Hepatocyte (in vitro differentiated cells): ENCODE data around the gene DIP2C. TPM values are rescaled to one million over a fixed set of nuclear protein-coding genes. Genes with fewer than 3 reads are reported as not detected.

Experiments used
- DNase-seq: peaks from one replicate; pipeline ENCODE4 v3.0.0-alpha.2; 2016; ENCODE audit warnings: low spot score
- H2AFZ ChIP-seq: fragments of 200-600 bp; sonication (generic); 2 replicates; pipeline ENCODE4 v1.6.0; 2016; ENCODE audit warnings: antibody characterized with exemption, mild to moderate bottlenecking
- H3K27ac ChIP-seq: fragments of 200-600 bp; sonication (generic); 2 replicates; pipeline ENCODE4 v1.5.1; 2016; ENCODE audit warnings: mild to moderate bottlenecking
- H3K27me3 ChIP-seq: fragments of 200-600 bp; sonication (generic); 2 replicates; pipeline ENCODE4 v1.6.1; 2016
- H3K36me3 ChIP-seq: fragments of 200-600 bp; sonication (generic); replicated peaks from 2 replicates; pipeline ENCODE4 v1.5.1; 2016; ENCODE audit warnings: low read depth; ENCODE audit not compliant: insufficient read depth
- H3K4me1 ChIP-seq: fragments of 200-600 bp; sonication (generic); 2 replicates; pipeline ENCODE4 v1.5.1; 2016; ENCODE audit warnings: mild to moderate bottlenecking, moderate library complexity; ENCODE audit not compliant: insufficient read depth
- H3K4me2 ChIP-seq: fragments of 200-600 bp; sonication (generic); 2 replicates; pipeline ENCODE4 v1.6.0; 2016
- H3K4me3 ChIP-seq: fragments of 200-600 bp; sonication (generic); 2 replicates; pipeline ENCODE4 v1.5.1; 2016; ENCODE audit warnings: mild to moderate bottlenecking
- H3K79me2 ChIP-seq: fragments of 200-600 bp; sonication (generic); 2 replicates; pipeline ENCODE4 v1.6.0; 2017; ENCODE audit warnings: mild to moderate bottlenecking
- H3K9me2 ChIP-seq: fragments of 200-600 bp; sonication (generic); replicated peaks from 2 replicates; pipeline ENCODE4 v1.6.0; 2017; ENCODE audit warnings: mild to moderate bottlenecking; ENCODE audit not compliant: insufficient read depth
- H3K9me3 ChIP-seq: fragments of 200-600 bp; sonication (generic); 2 replicates; pipeline ENCODE4 v1.5.1; 2016; ENCODE audit warnings: low read depth, mild to moderate bottlenecking
- H4K20me1 ChIP-seq: fragments of 200-600 bp; sonication (generic); 2 replicates; pipeline ENCODE4 v1.6.0; 2016; ENCODE audit warnings: mild to moderate bottlenecking; ENCODE audit not compliant: insufficient read depth, poor library complexity, severe bottlenecking
- CTCF ChIP-seq: fragments of 200-600 bp; sonication (generic); IDR thresholded peaks from 2 replicates; pipeline ENCODE4 v1.5.1; 2016; ENCODE audit warnings: antibody characterized with exemption, mild to moderate bottlenecking; ENCODE audit not compliant: poor library complexity
- EZH2 ChIP-seq: fragments of 200-600 bp; sonication (generic); IDR thresholded peaks from 2 replicates; pipeline ENCODE4 v1.6.1; 2016; ENCODE audit warnings: antibody characterized with exemption, mild to moderate bottlenecking, borderline replicate concordance
- EZH2phosphoT487 ChIP-seq: fragments of 200-600 bp; sonication (generic); IDR thresholded peaks from one replicate; pipeline ENCODE4 v1.6.1; 2018; ENCODE audit warnings: antibody characterized with exemption, mild to moderate bottlenecking, low read depth, moderate library complexity; ENCODE audit not compliant: unreplicated experiment, severe bottlenecking
- WGBS: methylation state at CpG from one replicate; pipeline ENCODE4 v1.1.6; 2016; ENCODE audit warnings: low lambda C conversion rate; ENCODE audit errors: missing lambda C conversion rate; 5-methylcytosine and 5-hydroxymethylcytosine counted together
- polyA plus RNA-seq: library from polyadenylated mRNA; unstranded; fragments of >200 nt; fragmentation: Nextera tagmentation; extraction: Ambion mirVana; gene quantifications from 2 replicates; pipeline ENCODE4 v1.2.1, GENCODE V29; 2016
- total RNA-seq: library from RNA; depleted of rRNA; stranded (reverse); fragments of >200 nt; gene quantifications from 2 replicates; pipeline ENCODE4 v1.2.3, GENCODE V29; 2014

DIP2C gene
- total and polyA plus RNA-seq, 2 experiments from 2014 or later: 11.1 to 12.8 TPM

- Histone ChIP-seq H3K4me3 (no peak overlapping the region), H3K4me1 (peaks cover 6% of the 10 kb centered on the region), H3K9me3 (no peaks in the 10 kb centered on the region), H4K20me1 (peaks cover 35% of the 10 kb centered on the region), H3K36me3 (no peaks in the 10 kb centered on the region), H3K27ac (no peak overlapping the region), H3K27me3 (no peaks in the 10 kb centered on the region), H3K4me2 (no peak overlapping the region), H3K79me2 (peaks cover 55% of the 10 kb centered on the region), H3K9me2 (no peaks in the 10 kb centered on the region), H2AFZ (no peak overlapping the region)
- DNase-seq: no peak
- 94% methylated on average over 32 of the region's 32 CpGs for WGBS
- TF ChIP-seq CTCF: no peak
- no peak for TF ChIP-seq EZH2
- no peak for TF ChIP-seq EZH2phosphoT487
Measured at GRCh38 chr10:506451-507354, 182.8 kb downstream of the DIP2C start.

GRCh38 chr10:505419-505818 is 184.0 kb downstream of the DIP2C start:
- no peak overlapping the region for H3K4me3 ChIP-seq
- H3K4me2 ChIP-seq: no peak overlapping the region
- no peak overlapping the region for H2AFZ ChIP-seq
- peaks cover 43% of the 10 kb centered on the region for H4K20me1 ChIP-seq
- no peaks in the 10 kb centered on the region for H3K9me3 ChIP-seq
- 87% methylated on average over 3 of the region's 3 CpGs for WGBS
- no peak overlapping the region for H3K27ac ChIP-seq
- no peaks in the 10 kb centered on the region for H3K9me2 ChIP-seq
- H3K4me1 ChIP-seq: no peaks in the 10 kb centered on the region
- no peaks in the 10 kb centered on the region for H3K27me3 ChIP-seq
- no peaks in the 10 kb centered on the region for H3K36me3 ChIP-seq
- peaks cover 67% of the 10 kb centered on the region for H3K79me2 ChIP-seq
- TF ChIP-seq EZH2: no peak
- TF ChIP-seq CTCF: no peak
- no peak for TF ChIP-seq EZH2phosphoT487
- no peak for DNase-seq

GRCh38 chr10:504806-505205 is 184.7 kb downstream of the DIP2C start:
- Histone ChIP-seq H2AFZ (no peak overlapping the region), H4K20me1 (peaks cover 44% of the 10 kb centered on the region), H3K36me3 (no peaks in the 10 kb centered on the region), H3K4me3 (no peak overlapping the region), H3K27me3 (no peaks in the 10 kb centered on the region), H3K4me2 (no peak overlapping the region), H3K79me2 (peaks cover 70% of the 10 kb centered on the region), H3K4me1 (peaks cover 3% of the 10 kb centered on the region), H3K27ac (no peak overlapping the region), H3K9me3 (no peaks in the 10 kb centered on the region), H3K9me2 (no peaks in the 10 kb centered on the region)
- WGBS: 97% methylated on average over 14 of the region's 14 CpGs
- TF ChIP-seq CTCF (no peak), EZH2 (no peak), EZH2phosphoT487 (no peak)
- DNase-seq: no peak
